HCT116 (cell line): ENCODE data around the gene PFN3.

Experiments
- ATF3 ChIP-seq: IDR thresholded peaks from 2 replicates; pipeline ENCODE4 v1.6.1; 2012
- CEBPB ChIP-seq: IDR thresholded peaks from 2 replicates; pipeline ENCODE4 v1.6.1; 2012; ENCODE audit warnings: low read depth
- CTCF ChIP-seq, 3 experiments: fragments of 200-600 bp in 1 of 3; sonication (generic) in 1 of 3; IDR thresholded peaks in 2 of 3; conservative IDR thresholded peaks in 1 of 3; 2 replicates each; pipeline ENCODE4 v1.5.1; 2012 to 2017; ENCODE audit warnings: low read depth in 2 of 3, low read length in 2 of 3, antibody characterized with exemption in 1 of 3, borderline replicate concordance in 1 of 3, control low read depth in 1 of 3, mild to moderate bottlenecking in 1 of 3, mixed read lengths in 1 of 3, mixed run types in 1 of 3, moderate library complexity in 1 of 3; ENCODE audit not compliant: insufficient read depth in 1 of 3
- EZH2 ChIP-seq: fragments of 200-600 bp; sonication (generic); IDR thresholded peaks from 2 replicates; pipeline ENCODE4 v1.6.1; 2017; ENCODE audit warnings: antibody characterized with exemption, mixed run types
- EZH2phosphoT487 ChIP-seq: fragments of 200-600 bp; IDR thresholded peaks from 2 replicates; pipeline ENCODE4 v1.6.1; 2018; ENCODE audit warnings: antibody characterized with exemption, borderline replicate concordance
- POLR2A ChIP-seq: IDR thresholded peaks from 2 replicates; pipeline ENCODE4 v1.7.0; 2011; ENCODE audit warnings: borderline replicate concordance; ENCODE audit not compliant: insufficient read depth, insufficient read length; ENCODE audit errors: extremely low read depth
- POLR2AphosphoS5 ChIP-seq: IDR thresholded peaks from 2 replicates; pipeline ENCODE4 v1.6.1; 2011; ENCODE audit warnings: mild to moderate bottlenecking, low read depth, low read length, moderate library complexity
- SP1 ChIP-seq: IDR thresholded peaks from 2 replicates; pipeline ENCODE4 v1.6.1; 2012; ENCODE audit warnings: low read depth
- SRF ChIP-seq: IDR thresholded peaks from 2 replicates; pipeline ENCODE4 v1.6.1; 2012; ENCODE audit warnings: low read depth
- YY1 ChIP-seq: IDR thresholded peaks from 2 replicates; pipeline ENCODE4 v1.6.1; 2011; ENCODE audit warnings: low read length, low read depth, moderate library complexity, mild to moderate bottlenecking; ENCODE audit not compliant: insufficient replicate concordance; ENCODE audit errors: extremely low read depth
- ZBTB33 ChIP-seq: IDR thresholded peaks from 2 replicates; pipeline ENCODE4 v1.6.1; 2011; ENCODE audit warnings: mild to moderate bottlenecking, low read length, moderate library complexity; ENCODE audit not compliant: insufficient replicate concordance; ENCODE audit errors: extremely low read depth
- ZNF274 ChIP-seq: fragments of 200-500 bp; sonication (Bioruptor generic); IDR thresholded peaks from 2 replicates; pipeline ENCODE4 v1.6.1; 2014; ENCODE audit warnings: mild to moderate bottlenecking, low read depth, low read length, inconsistent platforms

GRCh38 chr5:177414481-177414880 lies 14.0 kb upstream of the PFN3 start:
- no peak for TF ChIP-seq EZH2phosphoT487
- no peak for TF ChIP-seq CEBPB
- TF ChIP-seq CTCF (IDR thresholded peaks at IDR 0.05 in 2 of 3, conservative IDR thresholded peaks at IDR 0.05 in 1 of 3; ENCODE audit: borderline replicate concordance in 1 of 3, insufficient read depth in 1 of 3, low read depth in 2 of 3, low read length in 2 of 3), result no peak
- no peak for TF ChIP-seq YY1
- no peak for TF ChIP-seq SRF
- no peak for TF ChIP-seq ZNF274
- no peak for TF ChIP-seq POLR2AphosphoS5
- TF ChIP-seq SP1, result no peak
- TF ChIP-seq ATF3, result no peak
- no peak for TF ChIP-seq ZBTB33
- TF ChIP-seq EZH2, result no peak
- TF ChIP-seq POLR2A, result no peak
